IMR-90 (cell line): Measurements from ENCODE around the gene LRRC18.

Experiments
- POLR2A ChIP-seq: IDR thresholded peaks from 2 replicates; pipeline ENCODE4 v1.6.1; 2012; ENCODE audit warnings: mild to moderate bottlenecking, low read depth, low read length
- TF ChIP-seq, protein P1 (sequence below): conservative IDR thresholded peaks from 2 replicates; pipeline ENCODE4 v1.5.1; 2012; ENCODE audit warnings: mild to moderate bottlenecking, low read depth, low read length, improper control_type of control experiment

DNA sequence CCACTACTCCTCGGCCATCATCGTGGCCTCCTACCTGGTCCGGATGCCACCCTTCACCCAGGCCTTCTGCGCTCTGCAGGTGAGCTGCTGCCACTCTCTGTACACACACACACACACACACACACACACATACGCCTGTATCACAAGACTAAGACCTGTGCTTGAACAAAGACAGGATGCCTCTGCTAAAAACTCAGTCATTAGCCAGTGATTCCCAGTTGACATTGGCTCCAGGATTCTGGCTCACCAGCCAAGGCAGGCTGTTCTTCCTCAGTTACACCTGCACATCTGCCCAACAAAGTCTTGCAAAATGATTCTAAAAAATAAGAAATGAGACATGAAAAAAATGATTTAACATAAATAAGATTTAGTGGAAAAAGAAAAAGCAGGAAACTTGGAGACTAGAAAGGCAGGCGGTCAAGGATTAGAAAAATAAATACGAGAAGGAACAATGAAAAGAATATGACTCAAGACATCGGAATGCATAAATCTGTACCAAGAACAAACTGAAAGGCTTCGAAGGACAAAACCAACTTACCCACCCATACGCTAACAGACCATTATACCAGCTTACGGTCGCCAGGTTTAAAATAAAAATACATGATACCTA is 7.4 kb upstream of the LRRC18 start:
- TF ChIP-seq POLR2A: no peak
- TF ChIP-seq, protein P1, sequence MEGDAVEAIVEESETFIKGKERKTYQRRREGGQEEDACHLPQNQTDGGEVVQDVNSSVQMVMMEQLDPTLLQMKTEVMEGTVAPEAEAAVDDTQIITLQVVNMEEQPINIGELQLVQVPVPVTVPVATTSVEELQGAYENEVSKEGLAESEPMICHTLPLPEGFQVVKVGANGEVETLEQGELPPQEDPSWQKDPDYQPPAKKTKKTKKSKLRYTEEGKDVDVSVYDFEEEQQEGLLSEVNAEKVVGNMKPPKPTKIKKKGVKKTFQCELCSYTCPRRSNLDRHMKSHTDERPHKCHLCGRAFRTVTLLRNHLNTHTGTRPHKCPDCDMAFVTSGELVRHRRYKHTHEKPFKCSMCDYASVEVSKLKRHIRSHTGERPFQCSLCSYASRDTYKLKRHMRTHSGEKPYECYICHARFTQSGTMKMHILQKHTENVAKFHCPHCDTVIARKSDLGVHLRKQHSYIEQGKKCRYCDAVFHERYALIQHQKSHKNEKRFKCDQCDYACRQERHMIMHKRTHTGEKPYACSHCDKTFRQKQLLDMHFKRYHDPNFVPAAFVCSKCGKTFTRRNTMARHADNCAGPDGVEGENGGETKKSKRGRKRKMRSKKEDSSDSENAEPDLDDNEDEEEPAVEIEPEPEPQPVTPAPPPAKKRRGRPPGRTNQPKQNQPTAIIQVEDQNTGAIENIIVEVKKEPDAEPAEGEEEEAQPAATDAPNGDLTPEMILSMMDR: no peak
